GM23338 (cell line): ENCODE results near the gene SHISA9. TPM values are rescaled to one million over a fixed set of nuclear protein-coding genes. Genes with fewer than 3 reads are reported as not detected.

Experiments used
- ATAC-seq: fragments of 200-7000 bp; cut with Tn5 transposase; 3 replicates; pipeline ENCODE4 v1.9.1; 2020
- DNase-seq: peaks from one replicate; pipeline ENCODE4 v3.0.0-alpha.2; 2015; ENCODE audit warnings: low spot score
- H2AFZ ChIP-seq: fragments of 200-600 bp; sonication (generic); 2 replicates; pipeline ENCODE4 v1.8.0; 2016; ENCODE audit warnings: antibody characterized with exemption, mild to moderate bottlenecking, moderate library complexity
- H3F3A ChIP-seq: fragments of 200-600 bp; sonication (generic); replicated peaks from 2 replicates; pipeline ENCODE4 v1.8.0; 2017; ENCODE audit warnings: antibody characterized with exemption, mixed run types, low read depth
- H3K27ac ChIP-seq: fragments of 200-600 bp; sonication (generic); 2 replicates; pipeline ENCODE4 v1.6.1; 2016; ENCODE audit warnings: low read depth
- H3K27me3 ChIP-seq: fragments of 200-600 bp; sonication (generic); 2 replicates; pipeline ENCODE4 v1.8.0; 2016; ENCODE audit warnings: mild to moderate bottlenecking, mixed run types, moderate library complexity; ENCODE audit not compliant: insufficient read depth
- H3K36me3 ChIP-seq: fragments of 200-600 bp; sonication (generic); 2 replicates; pipeline ENCODE4 v1.8.0; 2016; ENCODE audit warnings: mild to moderate bottlenecking; ENCODE audit not compliant: insufficient read depth
- H3K4me1 ChIP-seq: fragments of 200-600 bp; sonication (generic); 2 replicates; pipeline ENCODE4 v1.8.0; 2016; ENCODE audit warnings: mild to moderate bottlenecking, moderate library complexity; ENCODE audit not compliant: insufficient read depth
- H3K4me2 ChIP-seq: fragments of 200-600 bp; sonication (generic); 2 replicates; pipeline ENCODE4 v1.7.1; 2017; ENCODE audit warnings: mixed run types
- H3K4me3 ChIP-seq: fragments of 200-600 bp; sonication (generic); 2 replicates; pipeline ENCODE4 v1.6.1; 2016; ENCODE audit warnings: mixed run types
- H3K79me2 ChIP-seq: fragments of 200-600 bp; sonication (generic); replicated peaks from 2 replicates; pipeline ENCODE4 v1.8.0; 2017; ENCODE audit warnings: mild to moderate bottlenecking; ENCODE audit not compliant: insufficient read depth
- H3K9me2 ChIP-seq: fragments of 200-600 bp; sonication (generic); 2 replicates; pipeline ENCODE4 v1.8.0; 2017; ENCODE audit not compliant: insufficient read depth
- H4K20me1 ChIP-seq: fragments of 200-600 bp; sonication (generic); replicated peaks from 2 replicates; pipeline ENCODE4 v1.8.0; 2017; ENCODE audit warnings: mild to moderate bottlenecking; ENCODE audit not compliant: insufficient read depth
- H3K27ac Mint-ChIP-seq: 2 replicates; pipeline ENCODE4 v1.8.0; 2020; ENCODE audit warnings: inconsistent platforms, mild to moderate bottlenecking, moderate library complexity, mixed read lengths
- H3K27me3 Mint-ChIP-seq: 3 replicates; pipeline ENCODE4 v1.8.0; 2022; ENCODE audit warnings: low read depth, mild to moderate bottlenecking, moderate library complexity, mixed read lengths, inconsistent platforms; ENCODE audit not compliant: insufficient read depth, poor library complexity
- H3K36me3 Mint-ChIP-seq: 3 replicates; pipeline ENCODE4 v1.8.0; 2021; ENCODE audit warnings: low read depth, mild to moderate bottlenecking, inconsistent platforms, moderate library complexity, mixed read lengths
- H3K4me1 Mint-ChIP-seq: 3 replicates; pipeline ENCODE4 v1.8.0; 2020; ENCODE audit warnings: mild to moderate bottlenecking, inconsistent platforms, mixed read lengths
- H3K4me3 Mint-ChIP-seq: 3 replicates; pipeline ENCODE4 v1.8.0; 2021; ENCODE audit warnings: moderate library complexity, mild to moderate bottlenecking, inconsistent platforms, mixed read lengths
- H3K9me3 Mint-ChIP-seq: 3 replicates; pipeline ENCODE4 v1.8.0; 2020; ENCODE audit warnings: moderate library complexity, mild to moderate bottlenecking, inconsistent platforms, mixed read lengths
- CREB1 ChIP-seq: fragments of 250-450 bp; sonication (Bioruptor Pico); IDR thresholded peaks from 2 replicates; pipeline ENCODE4 v1.5.0; 2020; ENCODE audit warnings: low read depth, mild to moderate bottlenecking, moderate library complexity
- NANOG ChIP-seq: IDR thresholded peaks from 2 replicates; pipeline ENCODE4 v1.6.1; 2016; ENCODE audit warnings: antibody characterized with exemption, borderline replicate concordance
- POLR2AphosphoS5 ChIP-seq: IDR thresholded peaks from 2 replicates; pipeline ENCODE4 v1.6.1; 2016; ENCODE audit warnings: antibody characterized with exemption, low read depth
- ZNF114 ChIP-seq: fragments of 250-450 bp; sonication (Bioruptor Pico); IDR thresholded peaks from 2 replicates; pipeline ENCODE4 v1.5.0; 2020; ENCODE audit warnings: mild to moderate bottlenecking, moderate library complexity
- polyA plus RNA-seq: library from polyadenylated mRNA; unstranded; fragments of >200 nt; fragmentation: Nextera tagmentation; extraction: Ambion mirVana; gene quantifications from 2 replicates; pipeline ENCODE4 v1.2.1, GENCODE V29; 2016
- total RNA-seq: library from RNA; depleted of rRNA; stranded (reverse); fragments of >200 nt; shearing (Covaris generic); gene quantifications from 2 replicates; pipeline ENCODE4 v1.2.3, GENCODE V29; 2014
- TF ChIP-seq, protein P1 (sequence below), 2 experiments: fragments of 200-600 bp in 1 of 2; sonication (generic) in 1 of 2; conservative IDR thresholded peaks; 2 replicates each; pipeline versions ENCODE4 v1.5.1 to v1.6.1; 2016 to 2017; ENCODE audit warnings: antibody characterized with exemption in 2 of 2, low read depth in 2 of 2, mild to moderate bottlenecking in 2 of 2, moderate library complexity in 1 of 2
- TF ChIP-seq, protein P2 (sequence below): IDR thresholded peaks from one replicate; pipeline ENCODE4 v1.6.1; 2018; ENCODE audit warnings: antibody characterized with exemption; ENCODE audit not compliant: unreplicated experiment

Gene SHISA9
- total and polyA plus RNA-seq, 2 experiments from 2014 or later, result 10.4 to 45.6 TPM

DNA sequence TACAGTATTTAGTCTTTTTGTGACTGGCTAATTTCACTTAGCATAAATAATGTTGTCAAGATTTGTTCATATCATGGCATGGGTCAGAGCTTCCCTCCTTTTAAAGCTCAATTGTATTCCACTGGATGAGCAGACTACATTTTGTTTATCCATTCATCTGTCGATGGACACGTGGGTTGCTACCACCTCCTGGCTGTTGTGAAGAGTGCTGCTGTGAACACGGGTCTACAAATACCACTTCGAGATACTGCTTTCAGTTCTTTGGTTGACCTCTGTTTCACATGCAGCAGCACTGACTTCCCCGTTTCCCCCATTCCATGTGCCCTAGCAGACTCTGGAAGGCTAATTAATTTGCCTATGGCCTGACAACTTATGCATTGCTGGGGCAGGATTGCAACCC lies 285.4 kb downstream of the SHISA9 start:
- Histone ChIP-seq H3K79me2 (no peaks in the 10 kb centered on the region; the same call in 1 of the 2 replicates), H2AFZ (no peak overlapping the region), H4K20me1 (no peaks in the 10 kb centered on the region), H3K9me2 (no peaks in the 10 kb centered on the region), H3K27ac (no peak overlapping the region), H3F3A (no peaks in the 10 kb centered on the region), H3K27me3 (no peaks in the 10 kb centered on the region), H3K4me1 (peaks cover 10% of the 10 kb centered on the region), H3K4me2 (no peak overlapping the region), H3K36me3 (no peaks in the 10 kb centered on the region), H3K4me3 (no peak overlapping the region)
- TF ChIP-seq, protein P1, sequence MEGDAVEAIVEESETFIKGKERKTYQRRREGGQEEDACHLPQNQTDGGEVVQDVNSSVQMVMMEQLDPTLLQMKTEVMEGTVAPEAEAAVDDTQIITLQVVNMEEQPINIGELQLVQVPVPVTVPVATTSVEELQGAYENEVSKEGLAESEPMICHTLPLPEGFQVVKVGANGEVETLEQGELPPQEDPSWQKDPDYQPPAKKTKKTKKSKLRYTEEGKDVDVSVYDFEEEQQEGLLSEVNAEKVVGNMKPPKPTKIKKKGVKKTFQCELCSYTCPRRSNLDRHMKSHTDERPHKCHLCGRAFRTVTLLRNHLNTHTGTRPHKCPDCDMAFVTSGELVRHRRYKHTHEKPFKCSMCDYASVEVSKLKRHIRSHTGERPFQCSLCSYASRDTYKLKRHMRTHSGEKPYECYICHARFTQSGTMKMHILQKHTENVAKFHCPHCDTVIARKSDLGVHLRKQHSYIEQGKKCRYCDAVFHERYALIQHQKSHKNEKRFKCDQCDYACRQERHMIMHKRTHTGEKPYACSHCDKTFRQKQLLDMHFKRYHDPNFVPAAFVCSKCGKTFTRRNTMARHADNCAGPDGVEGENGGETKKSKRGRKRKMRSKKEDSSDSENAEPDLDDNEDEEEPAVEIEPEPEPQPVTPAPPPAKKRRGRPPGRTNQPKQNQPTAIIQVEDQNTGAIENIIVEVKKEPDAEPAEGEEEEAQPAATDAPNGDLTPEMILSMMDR (conservative IDR thresholded peaks at IDR 0.05; ENCODE audit: low read depth in 2 of 2), result peak; percentile 46 to 58
- TF ChIP-seq, protein P2, sequence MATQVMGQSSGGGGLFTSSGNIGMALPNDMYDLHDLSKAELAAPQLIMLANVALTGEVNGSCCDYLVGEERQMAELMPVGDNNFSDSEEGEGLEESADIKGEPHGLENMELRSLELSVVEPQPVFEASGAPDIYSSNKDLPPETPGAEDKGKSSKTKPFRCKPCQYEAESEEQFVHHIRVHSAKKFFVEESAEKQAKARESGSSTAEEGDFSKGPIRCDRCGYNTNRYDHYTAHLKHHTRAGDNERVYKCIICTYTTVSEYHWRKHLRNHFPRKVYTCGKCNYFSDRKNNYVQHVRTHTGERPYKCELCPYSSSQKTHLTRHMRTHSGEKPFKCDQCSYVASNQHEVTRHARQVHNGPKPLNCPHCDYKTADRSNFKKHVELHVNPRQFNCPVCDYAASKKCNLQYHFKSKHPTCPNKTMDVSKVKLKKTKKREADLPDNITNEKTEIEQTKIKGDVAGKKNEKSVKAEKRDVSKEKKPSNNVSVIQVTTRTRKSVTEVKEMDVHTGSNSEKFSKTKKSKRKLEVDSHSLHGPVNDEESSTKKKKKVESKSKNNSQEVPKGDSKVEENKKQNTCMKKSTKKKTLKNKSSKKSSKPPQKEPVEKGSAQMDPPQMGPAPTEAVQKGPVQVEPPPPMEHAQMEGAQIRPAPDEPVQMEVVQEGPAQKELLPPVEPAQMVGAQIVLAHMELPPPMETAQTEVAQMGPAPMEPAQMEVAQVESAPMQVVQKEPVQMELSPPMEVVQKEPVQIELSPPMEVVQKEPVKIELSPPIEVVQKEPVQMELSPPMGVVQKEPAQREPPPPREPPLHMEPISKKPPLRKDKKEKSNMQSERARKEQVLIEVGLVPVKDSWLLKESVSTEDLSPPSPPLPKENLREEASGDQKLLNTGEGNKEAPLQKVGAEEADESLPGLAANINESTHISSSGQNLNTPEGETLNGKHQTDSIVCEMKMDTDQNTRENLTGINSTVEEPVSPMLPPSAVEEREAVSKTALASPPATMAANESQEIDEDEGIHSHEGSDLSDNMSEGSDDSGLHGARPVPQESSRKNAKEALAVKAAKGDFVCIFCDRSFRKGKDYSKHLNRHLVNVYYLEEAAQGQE, result no peak
- TF ChIP-seq NANOG (no peak), CREB1 (CRISPR knock-in tag) (no peak)
- Mint-ChIP-seq H3K27me3 (peaks cover 5% of the 10 kb centered on the region), H3K9me3 (no peaks in the 10 kb centered on the region), H3K27ac (no peak overlapping the region), H3K36me3 (peaks cover 3% of the 10 kb centered on the region; the same call in 1 of the 3 replicates), H3K4me1 (peaks cover 31% of the 10 kb centered on the region), H3K4me3 (no peak overlapping the region)
- DNase-seq, result peak; percentile 55
- ATAC-seq, result peak; percentile 66

DNA sequence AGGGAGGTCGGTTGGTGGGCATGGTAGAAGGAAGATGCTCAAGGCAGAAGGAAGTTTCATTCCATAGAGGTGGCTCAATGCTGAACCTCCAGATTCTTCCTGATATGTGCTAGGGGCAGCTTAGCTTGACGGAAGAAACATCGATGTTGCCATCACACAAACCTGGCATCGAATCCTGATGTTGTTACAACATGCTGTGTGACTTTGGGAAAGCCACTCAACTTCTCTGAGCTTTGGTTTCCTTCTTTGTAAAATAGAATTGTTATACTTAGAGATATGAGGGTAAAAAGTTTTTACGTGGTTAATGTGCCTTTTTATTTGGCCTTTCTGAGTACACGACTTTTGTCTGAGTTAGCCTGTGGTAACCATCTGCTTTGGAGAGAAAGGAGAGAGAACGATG lies 287.9 kb downstream of the SHISA9 start:
- H3K9me2 ChIP-seq, result no peaks in the 10 kb centered on the region
- no peaks in the 10 kb centered on the region; the same call in 1 of the 2 replicates for H3K79me2 ChIP-seq
- no peak overlapping the region for H3K4me3 ChIP-seq
- no peak overlapping the region for H3K27ac Mint-ChIP-seq
- H3K9me3 Mint-ChIP-seq, result no peaks in the 10 kb centered on the region
- no peaks in the 10 kb centered on the region for H3K27me3 ChIP-seq
- H3K4me1 ChIP-seq, result peaks cover 10% of the 10 kb centered on the region; the same call in 1 of the 2 replicates
- H3K4me3 Mint-ChIP-seq, result no peak overlapping the region
- H3K27me3 Mint-ChIP-seq, result peaks cover 5% of the 10 kb centered on the region
- H2AFZ ChIP-seq, result no peak overlapping the region
- ATAC-seq (no peak), DNase-seq (no peak)
- peaks cover 4% of the 10 kb centered on the region; the same call in 1 of the 3 replicates for H3K36me3 Mint-ChIP-seq
- H3K36me3 ChIP-seq, result no peaks in the 10 kb centered on the region
- peaks cover 21% of the 10 kb centered on the region for H3K4me1 Mint-ChIP-seq
- TF ChIP-seq, protein P2, result no peak
- TF ChIP-seq POLR2AphosphoS5 (no peak), ZNF114 (CRISPR knock-in tag) (no peak)
- TF ChIP-seq, protein P1 (conservative IDR thresholded peaks at IDR 0.05; ENCODE audit: low read depth in 2 of 2), result no peak
- H4K20me1 ChIP-seq, result no peaks in the 10 kb centered on the region
- H3K27ac ChIP-seq, result no peak overlapping the region
- H3K4me2 ChIP-seq, result no peak overlapping the region
- H3F3A ChIP-seq, result no peaks in the 10 kb centered on the region
